SU-DHL-6 (cell line): Measurements from ENCODE around the gene FIGLA.

ENCODE experiments used
- H2AFZ ChIP-seq: fragments of 200-600 bp; sonication (generic); 2 replicates; pipeline ENCODE4 v1.6.1; 2014; ENCODE audit warnings: low read depth, mild to moderate bottlenecking, moderate library complexity, mixed read lengths, antibody characterized with exemption, low read length; ENCODE audit not compliant: severe bottlenecking
- H3F3A ChIP-seq: fragments of 200-600 bp; shearing (Covaris generic); 2 replicates; pipeline ENCODE4 v1.6.0; 2016; ENCODE audit warnings: antibody characterized with exemption, mild to moderate bottlenecking; ENCODE audit not compliant: insufficient read depth
- H3K27ac ChIP-seq: fragments of 200-600 bp; sonication (generic); 2 replicates; pipeline ENCODE4 v1.5.1; 2016; ENCODE audit warnings: low read depth, mild to moderate bottlenecking, low read length, moderate library complexity, mixed read lengths
- H3K27me3 ChIP-seq: fragments of 200-600 bp; sonication (generic), shearing (Covaris generic); 2 replicates; pipeline ENCODE4 v1.6.0; 2014; ENCODE audit warnings: mild to moderate bottlenecking, low read length
- H3K36me3 ChIP-seq: fragments of 200-600 bp; sonication (generic); 2 replicates; pipeline ENCODE4 v1.6.1; 2014; ENCODE audit warnings: mild to moderate bottlenecking, low read length, mixed read lengths
- H3K4me2 ChIP-seq: fragments of 300-600, 200-600 bp; shearing (Covaris generic), sonication (generic); 2 replicates; pipeline ENCODE4 v1.6.0; 2014; ENCODE audit warnings: low read length, low read depth, mild to moderate bottlenecking; ENCODE audit not compliant: poor library complexity, severe bottlenecking
- H3K4me3 ChIP-seq: fragments of 200-600 bp; sonication (generic); 2 replicates; pipeline ENCODE4 v1.5.1; 2014; ENCODE audit warnings: antibody characterized with exemption, low read length, mild to moderate bottlenecking, mixed read lengths; ENCODE audit not compliant: insufficient read depth, poor library complexity, severe bottlenecking
- H3K79me2 ChIP-seq: fragments of 200-600 bp; sonication (generic); 2 replicates; pipeline ENCODE4 v1.6.1; 2014; ENCODE audit warnings: mild to moderate bottlenecking, low read length, moderate library complexity; ENCODE audit not compliant: insufficient read depth
- H3K9ac ChIP-seq: fragments of 200-600 bp; sonication (generic); 2 replicates; pipeline ENCODE4 v1.7.0; 2014; ENCODE audit warnings: mild to moderate bottlenecking, low read length
- H3K9me2 ChIP-seq: fragments of 200-600 bp; sonication (generic); replicated peaks from 2 replicates; pipeline ENCODE4 v1.6.1; 2014; ENCODE audit warnings: low read length; ENCODE audit not compliant: insufficient read depth
- H3K9me3 ChIP-seq: fragments of 200-600 bp; sonication (generic); 2 replicates; pipeline ENCODE4 v1.6.1; 2014; ENCODE audit warnings: low read length, mixed read lengths; ENCODE audit not compliant: insufficient read depth
- H4K20me1 ChIP-seq: fragments of 200-600 bp; sonication (generic); 2 replicates; pipeline ENCODE4 v1.6.1; 2014; ENCODE audit warnings: low read depth, mild to moderate bottlenecking, antibody characterized with exemption, low read length, moderate library complexity, mixed read lengths
- CTCF ChIP-seq: fragments of 200-600 bp; sonication (generic); IDR thresholded peaks from one replicate; pipeline ENCODE4 v1.5.1; 2017; ENCODE audit warnings: antibody characterized with exemption, mild to moderate bottlenecking, low read length, moderate library complexity; ENCODE audit not compliant: insufficient read depth, poor library complexity, severe bottlenecking
- EZH2phosphoT487 ChIP-seq: fragments of 200-600 bp; sonication (generic), shearing (Covaris generic); conservative IDR thresholded peaks from 2 replicates; pipeline ENCODE4 v1.6.1; 2018; ENCODE audit warnings: mild to moderate bottlenecking, antibody characterized with exemption, low read length, moderate library complexity, mixed read lengths

FIGLA gene

GRCh38 chr2:70790136-70790828 lies at the start of gene FIGLA:
Gene FIGLA, minus strand, starts transcription at chr2:70790643. Its CDS starts 5 bp downstream, at chr2:70790638.
- Histone ChIP-seq H3K4me2 (no peak within 1 kb of the TSS), H3K9ac (no peak within 1 kb of the TSS), H3K79me2 (no peaks in the 10 kb centered on the region), H3K27me3 (no peaks in the 10 kb centered on the region), H3F3A (no peaks in the 10 kb centered on the region), H3K9me2 (no peaks in the 10 kb centered on the region), H4K20me1 (no peaks in the 10 kb centered on the region), H2AFZ (no peak within 1 kb of the TSS), H3K36me3 (no peaks in the 10 kb centered on the region), H3K9me3 (no peaks in the 10 kb centered on the region), H3K4me3 (no peak within 1 kb of the TSS), H3K27ac (no peak within 1 kb of the TSS)
- TF ChIP-seq CTCF (no peak), EZH2phosphoT487 (no peak)

GRCh38 chr2:70837980-70838925 lies 47.8 kb upstream of the FIGLA start:
- no peak for TF ChIP-seq CTCF
- no peak for TF ChIP-seq EZH2phosphoT487
- no peak overlapping the region for H3K27ac ChIP-seq
- no peaks in the 10 kb centered on the region for H3K79me2 ChIP-seq
- no peaks in the 10 kb centered on the region for H3F3A ChIP-seq
- no peak overlapping the region for H3K9ac ChIP-seq
- no peak overlapping the region for H2AFZ ChIP-seq
- H4K20me1 ChIP-seq = no peaks in the 10 kb centered on the region
- no peak overlapping the region for H3K4me2 ChIP-seq
- H3K36me3 ChIP-seq = no peaks in the 10 kb centered on the region
- no peaks in the 10 kb centered on the region for H3K9me2 ChIP-seq
- H3K27me3 ChIP-seq = 0 out of 2 replicates have a peak, but pooled peaks cover 3% of the 10 kb centered on the region
- no peaks in the 10 kb centered on the region for H3K9me3 ChIP-seq
- no peak overlapping the region for H3K4me3 ChIP-seq

GRCh38 chr2:70835643-70836042 lies 45.2 kb upstream of the FIGLA start, which contains the start of gene CD207:
Gene CD207, minus strand, starts transcription at chr2:70835816. Its CDS starts 40 bp downstream, at chr2:70835776.
- Histone ChIP-seq H2AFZ (no peak within 1 kb of the TSS), H3F3A (no peaks in the 10 kb centered on the region), H3K27me3 (0 out of 2 replicates have a peak, but pooled peaks cover under 1% of the 10 kb centered on the region), H3K4me3 (no peak within 1 kb of the TSS), H3K9me3 (no peaks in the 10 kb centered on the region), H4K20me1 (no peaks in the 10 kb centered on the region), H3K36me3 (no peaks in the 10 kb centered on the region), H3K4me2 (no peak within 1 kb of the TSS), H3K9ac (no peak within 1 kb of the TSS), H3K79me2 (no peaks in the 10 kb centered on the region), H3K27ac (no peak within 1 kb of the TSS), H3K9me2 (no peaks in the 10 kb centered on the region)
- TF ChIP-seq EZH2phosphoT487 (no peak), CTCF (no peak)
